Choroid plexus epithelial cell (primary cell): ENCODE results near the gene PPP1R8.
"Not testable (repeated sequence)": the region's sequence is repeated elsewhere in the genome, so short reads cannot be mapped to it uniquely, and the experiment has no call there.

Experiments
- DNase-seq: peaks from one replicate; pipeline ENCODE4 v3.0.0-alpha.2; 2010; ENCODE audit warnings: low read depth
- H3K4me3 ChIP-seq: 2 replicates; pipeline ENCODE4 v1.5.1; 2011; ENCODE audit warnings: low read depth, mild to moderate bottlenecking, control low read depth, low read length, moderate library complexity
- CTCF ChIP-seq: conservative IDR thresholded peaks from 2 replicates; pipeline ENCODE4 v1.5.1; 2011; ENCODE audit warnings: low read depth, mild to moderate bottlenecking, control low read depth, inconsistent platforms, low read length, moderate library complexity

The PPP1R8 gene

DNA sequence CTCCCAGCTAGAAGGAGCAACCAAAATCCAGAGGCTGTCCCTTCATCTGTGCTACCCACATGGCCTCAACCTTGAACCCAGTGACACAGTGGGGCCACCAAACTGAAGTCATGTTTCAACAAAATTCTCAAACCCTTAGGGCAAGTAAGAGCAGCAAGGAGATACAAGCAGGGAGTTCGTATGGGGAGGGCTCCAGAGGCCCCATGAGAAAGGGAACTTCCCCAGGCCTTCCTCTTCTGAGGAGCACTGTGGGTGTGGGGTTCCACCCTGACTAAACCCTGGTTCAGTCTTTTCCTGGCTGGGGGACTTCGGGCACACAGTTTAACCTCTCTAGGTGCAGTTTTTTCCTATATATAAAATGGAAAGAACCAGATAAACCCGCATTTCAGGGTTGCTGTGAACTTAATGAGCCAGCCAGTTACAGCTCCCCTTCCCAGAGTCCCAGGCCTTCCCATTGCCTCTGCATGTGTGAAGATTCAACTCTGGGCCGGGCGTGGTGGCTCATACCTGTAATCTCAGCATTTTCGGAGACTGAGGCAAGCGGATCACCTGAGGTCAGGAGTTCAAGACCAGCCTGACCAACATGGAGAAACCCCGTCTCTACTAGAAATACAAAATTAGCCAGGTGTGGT lies 33.8 kb downstream of the PPP1R8 start:
- DNase-seq = no peak
- no peak overlapping the region for H3K4me3 ChIP-seq
- TF ChIP-seq CTCF = no peak

- no peak overlapping the region for H3K4me3 ChIP-seq
- no peak for DNase-seq
- TF ChIP-seq CTCF = no peak
These were observed 35.2 kb downstream of the PPP1R8 start for GRCh38 chr1:27865821-27866220.

- no peak overlapping the region for H3K4me3 ChIP-seq
- TF ChIP-seq CTCF = no peak
- no peak for DNase-seq
These were observed 38.0 kb downstream of the PPP1R8 start for GRCh38 chr1:27868556-27868931.

DNA sequence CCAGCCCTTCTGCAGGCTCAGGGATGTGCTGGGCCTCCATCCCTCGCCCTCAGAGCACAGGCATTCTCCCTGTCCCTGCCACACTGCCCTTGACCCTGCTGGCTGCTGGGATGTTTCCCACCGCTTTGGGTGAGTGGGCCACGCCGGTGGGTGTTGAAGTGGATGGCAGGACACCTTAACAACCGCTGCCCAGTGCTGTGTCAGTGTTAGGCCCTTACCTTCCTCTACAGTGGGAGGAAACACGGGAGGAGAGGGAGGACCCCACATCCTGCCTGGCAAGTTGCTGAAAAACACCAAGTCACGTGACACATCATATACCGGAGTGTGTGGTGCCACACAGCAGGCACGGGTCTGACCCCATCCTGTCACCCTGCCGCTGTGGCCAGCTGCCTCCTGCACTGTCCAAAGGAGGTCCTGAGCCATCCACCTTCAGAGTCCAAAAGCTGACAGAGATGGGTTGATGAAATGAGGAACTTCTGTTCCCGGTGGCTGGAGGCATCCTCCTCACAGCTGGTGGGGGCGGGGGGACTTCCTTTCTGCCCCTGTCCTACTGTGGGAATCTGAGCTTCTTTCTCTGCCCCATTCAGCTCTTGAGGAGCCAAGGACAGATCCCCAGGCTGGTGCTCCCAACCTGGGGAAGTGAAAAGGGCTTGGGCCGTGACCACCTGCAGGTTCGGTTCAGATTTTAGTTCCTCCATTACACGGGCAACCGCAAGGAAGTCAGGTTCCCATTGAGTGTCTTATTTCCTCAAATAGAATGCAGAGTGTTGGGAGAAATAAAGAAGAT lies 38.5 kb downstream of the PPP1R8 start:
- H3K4me3 ChIP-seq = no peak overlapping the region
- no peak for TF ChIP-seq CTCF
- DNase-seq = no peak

- peak; percentile 15 for TF ChIP-seq CTCF
- H3K4me3 ChIP-seq = no peak overlapping the region
- no peak for DNase-seq
These were observed 39.1 kb downstream of the PPP1R8 start for GRCh38 chr1:27869719-27870085.

- DNase-seq, H3K4me3 ChIP-seq: not testable (repeated sequence)
These were observed 40.5 kb downstream of the PPP1R8 start for GRCh38 chr1:27871076-27871475.

DNA sequence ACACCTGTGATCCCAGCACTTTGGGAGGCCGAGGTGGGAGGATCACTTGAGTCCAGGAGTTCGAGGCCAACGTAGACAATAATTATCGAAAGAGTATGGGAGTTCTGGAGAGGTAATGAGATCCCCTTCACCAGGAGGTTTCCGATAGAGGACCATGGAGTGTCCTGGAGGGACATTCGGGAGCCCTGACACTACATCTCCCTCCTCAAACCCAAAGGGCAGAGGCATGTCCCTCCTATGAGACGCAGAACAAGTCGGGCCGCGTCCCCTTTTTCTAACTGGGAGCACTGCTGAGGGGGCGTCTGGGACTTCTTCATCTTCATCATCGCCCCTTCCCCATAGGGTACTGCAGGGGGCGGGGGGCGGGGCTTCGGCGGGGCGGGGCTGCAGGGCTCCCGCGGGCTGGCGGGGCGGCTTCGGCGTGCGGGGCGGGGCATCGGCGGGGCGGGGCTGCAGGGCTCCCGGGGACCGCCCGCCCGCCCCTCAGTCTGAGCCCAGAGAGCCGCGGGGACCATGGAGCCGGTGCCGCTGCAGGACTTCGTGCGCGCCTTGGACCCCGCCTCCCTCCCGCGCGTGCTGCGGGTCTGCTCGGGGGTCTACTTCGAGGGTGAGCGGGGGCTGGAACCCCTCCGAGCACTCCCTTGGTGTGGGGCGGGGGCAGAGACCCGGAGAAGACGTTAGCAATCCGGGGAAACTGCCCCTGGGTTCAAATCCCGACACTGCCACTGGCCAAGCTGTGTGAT lies 41.6 kb downstream of the PPP1R8 start, which contains the start of gene THEMIS2:
Gene THEMIS2 (plus strand): TSS at position 486 of the 743 bp plus-strand sequence. CDS start 28 bp downstream, at position 514.
- H3K4me3 ChIP-seq = peak within 1 kb of the TSS; percentile 71
- TF ChIP-seq CTCF = no peak
- peak; percentile 32 for DNase-seq
